HG03558 (cell line): ENCODE results near the gene RPAP3.
A peak's percentile ranks its signal among the peaks of the same experiment; 100 is the strongest.

Experiments
- ATAC-seq: cut with Tn5 transposase; IDR thresholded peaks from one replicate; pipeline ENCODE4 v1.9.1; 2021; ENCODE audit warnings: moderate number of reproducible peaks; ENCODE audit not compliant: unreplicated experiment; ENCODE audit errors: extremely low read depth

The RPAP3 gene

DNA sequence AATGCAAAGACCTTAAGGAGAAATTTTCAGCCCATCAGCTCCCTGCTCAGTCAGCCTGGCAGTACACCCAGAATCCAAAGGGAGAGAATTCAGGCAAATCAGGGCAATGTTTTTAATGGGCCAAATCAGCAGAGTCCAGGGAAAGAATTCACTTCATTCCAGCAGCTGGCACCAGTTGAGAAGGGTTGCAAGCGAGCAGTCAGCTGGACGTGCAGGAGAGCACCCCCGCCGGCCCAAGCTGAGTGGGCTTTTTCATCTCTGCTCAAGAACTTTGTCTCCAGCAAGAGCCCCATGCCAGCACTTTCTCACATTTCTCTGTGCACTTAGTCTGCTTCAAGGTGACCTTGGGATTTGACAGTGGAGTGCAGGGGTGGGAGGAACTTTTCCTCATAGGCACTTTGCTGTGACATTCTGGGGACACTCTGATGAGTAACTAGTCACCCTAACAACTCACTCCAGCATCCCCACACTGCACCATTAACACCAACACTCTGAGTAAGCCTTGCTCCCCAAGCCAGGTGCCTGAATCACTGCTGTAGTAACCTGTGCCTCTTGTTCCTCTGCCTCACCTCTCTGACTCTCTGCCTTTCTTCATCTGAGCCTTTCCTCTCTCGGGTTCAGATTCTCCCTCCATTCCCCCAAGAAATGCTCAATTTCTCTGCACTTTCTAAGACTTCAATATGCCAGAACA lies 17.3 kb upstream of the RPAP3 start:
- ATAC-seq: no peak

DNA sequence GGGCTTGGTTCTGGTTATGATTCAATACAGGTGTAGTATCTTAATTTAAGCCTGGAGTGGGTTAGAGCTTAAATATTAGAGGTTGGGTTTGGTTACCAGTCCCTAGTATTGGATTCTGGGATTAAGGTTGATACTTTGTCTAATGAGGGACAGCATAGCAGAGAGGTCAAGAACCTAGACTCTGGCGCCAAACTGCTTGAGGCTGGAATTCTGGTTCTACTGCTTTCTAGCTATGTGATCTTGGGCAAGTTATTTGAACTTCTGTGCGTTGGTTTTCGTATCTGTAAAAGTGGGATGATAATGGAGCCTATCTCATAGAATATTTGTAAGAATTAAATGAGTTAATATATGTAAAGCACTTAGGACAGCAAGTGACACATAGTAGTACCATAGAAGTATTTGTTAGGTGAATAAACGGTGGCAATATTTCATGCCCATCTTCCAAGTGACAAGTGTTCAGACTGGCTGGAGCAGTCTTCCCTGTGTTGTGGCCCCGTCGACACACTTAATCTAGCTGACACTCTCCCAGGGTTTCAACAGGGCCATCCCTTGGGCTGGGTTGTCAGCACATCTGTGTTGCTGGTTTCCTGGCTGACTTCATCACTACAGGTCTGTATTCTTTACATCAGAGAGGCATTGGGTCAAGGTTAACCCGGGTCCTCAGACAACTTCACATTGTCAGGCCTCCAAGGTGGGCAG lies 16.5 kb upstream of the RPAP3 start:
- no peak for ATAC-seq

DNA sequence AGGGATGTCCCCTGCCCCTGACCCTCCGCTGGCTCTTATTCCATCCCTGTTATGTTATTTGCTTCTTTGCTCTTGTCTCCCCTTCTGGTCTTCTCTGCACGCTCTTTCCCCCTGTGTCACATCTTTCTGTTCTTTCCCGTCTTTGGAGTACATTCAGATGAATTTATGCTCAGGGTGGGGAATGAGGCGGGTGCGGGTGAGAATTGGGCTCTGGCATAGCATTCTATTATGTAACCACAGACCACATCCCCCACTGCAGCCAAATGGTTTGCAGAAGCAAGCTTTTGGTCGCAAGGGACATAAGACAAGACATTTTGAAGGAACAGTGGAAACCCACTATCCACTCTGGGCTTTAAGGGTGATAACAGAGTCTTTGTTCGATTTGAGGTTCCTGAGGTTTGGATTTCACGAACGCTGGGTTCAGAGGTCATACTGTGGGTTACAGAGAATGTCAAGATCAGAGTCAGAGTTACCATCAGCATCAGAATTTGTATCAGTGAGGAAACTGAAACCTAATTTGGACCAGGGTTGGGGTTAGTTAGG lies 15.7 kb upstream of the RPAP3 start:
- ATAC-seq: no peak

DNA sequence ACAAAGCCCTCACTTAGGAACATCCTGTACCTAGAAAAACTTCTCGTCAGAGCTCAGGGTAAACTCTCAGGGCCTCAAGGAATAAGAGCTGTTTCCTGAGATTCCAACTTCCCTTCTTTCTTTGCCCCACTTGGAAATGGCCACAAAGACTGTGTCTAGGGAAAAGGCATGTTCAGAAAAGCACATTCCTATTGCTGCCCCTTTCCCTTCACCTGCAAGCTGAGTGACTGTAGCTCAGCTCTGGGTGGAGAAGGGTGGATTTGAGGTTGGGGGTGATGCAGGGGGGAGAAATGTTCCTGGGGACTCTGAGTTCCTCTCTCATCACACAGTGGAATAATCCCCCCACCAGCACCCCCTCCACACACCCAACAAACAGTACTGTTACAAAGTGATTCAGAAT lies 12.7 kb upstream of the RPAP3 start:
- no peak for ATAC-seq

DNA sequence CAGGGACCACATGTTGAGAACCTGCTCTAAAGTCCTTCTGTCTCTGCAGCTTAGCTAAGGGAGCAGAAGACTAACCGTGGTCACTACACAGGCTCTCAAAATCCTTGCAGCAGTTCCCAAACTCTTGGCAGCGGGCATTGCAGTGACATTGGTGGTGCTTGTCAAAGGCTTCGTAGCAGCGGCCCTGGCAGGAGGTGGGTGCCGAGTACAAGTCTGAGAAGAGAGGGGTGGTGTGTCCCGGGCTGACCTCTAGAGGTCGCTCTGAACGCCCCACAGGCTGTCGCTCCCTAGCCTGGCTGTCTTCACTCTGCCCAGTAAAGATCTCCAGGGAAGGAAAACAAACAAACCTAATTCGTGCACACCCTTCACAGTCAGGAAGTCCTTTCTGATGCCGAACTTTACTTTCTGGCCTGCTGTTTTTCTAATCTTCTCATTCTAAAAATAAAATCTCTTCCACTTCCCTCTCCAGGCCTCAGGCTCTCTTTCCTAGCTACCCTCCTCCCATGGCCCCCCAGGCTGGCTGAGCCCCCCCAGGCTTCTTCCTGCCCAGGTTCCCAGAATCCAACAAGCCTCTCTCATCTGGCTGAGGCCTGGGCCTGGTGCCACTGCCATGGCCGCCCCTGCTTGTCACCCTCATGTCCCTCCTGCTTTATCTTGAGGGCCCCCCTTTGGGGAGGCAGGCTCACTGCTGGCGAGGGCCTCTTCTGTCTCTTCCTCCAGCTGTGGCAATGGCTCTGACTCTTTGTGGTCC lies 11.8 kb upstream of the RPAP3 start:
- no peak for ATAC-seq

DNA sequence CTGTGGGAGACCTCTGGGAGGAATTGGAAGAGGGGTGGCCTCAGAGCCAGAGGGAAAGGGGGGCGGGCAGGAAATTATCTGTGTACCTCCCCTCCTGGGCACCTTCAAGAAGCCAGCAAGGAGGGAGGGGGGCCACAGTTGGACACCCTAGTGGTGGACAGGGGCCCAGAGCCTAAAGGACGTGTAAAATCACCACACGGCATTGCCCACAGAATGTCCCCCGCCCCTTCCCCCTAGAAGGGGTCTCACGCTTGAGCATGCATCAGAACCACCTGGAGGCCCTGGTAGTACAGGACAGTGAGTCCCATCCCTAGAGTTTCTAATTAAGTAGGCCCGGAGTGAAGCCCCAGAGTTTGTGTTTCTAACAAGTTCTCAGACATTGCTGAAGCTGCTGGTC lies 11.2 kb upstream of the RPAP3 start:
- ATAC-seq: no peak

DNA sequence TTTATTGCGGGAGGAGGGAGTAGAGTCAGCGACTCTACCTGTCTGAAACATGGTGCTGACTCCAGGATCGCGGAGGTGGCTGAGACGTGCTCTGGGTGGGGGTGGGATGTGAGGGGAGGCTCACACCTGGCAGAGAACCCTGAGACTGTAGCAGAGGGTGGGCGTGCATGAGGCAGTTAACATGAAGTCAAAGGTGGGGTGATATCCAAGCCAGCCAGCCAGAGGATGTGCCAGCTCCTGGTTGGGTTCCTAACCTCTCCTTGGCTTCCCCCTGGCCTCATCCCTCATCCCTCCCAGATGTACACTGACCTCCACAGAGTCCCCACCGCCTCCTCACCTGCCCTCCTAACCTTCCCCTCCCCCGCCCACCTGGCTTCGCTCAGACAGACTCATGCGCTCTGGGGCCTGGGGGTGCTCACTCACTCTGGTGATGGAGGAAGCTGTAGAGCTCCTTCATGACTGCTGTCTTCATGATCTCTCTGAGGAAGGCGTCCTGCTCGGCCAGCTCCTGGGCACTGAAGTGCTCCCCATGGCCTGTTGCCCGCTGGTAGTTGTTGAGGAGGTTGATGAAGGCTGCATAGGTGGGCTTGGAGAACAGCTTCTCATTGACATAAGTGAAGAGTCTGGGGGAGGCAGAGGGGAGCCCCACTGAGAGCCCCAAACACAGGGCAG lies 10.2 kb upstream of the RPAP3 start:
- no peak for ATAC-seq

DNA sequence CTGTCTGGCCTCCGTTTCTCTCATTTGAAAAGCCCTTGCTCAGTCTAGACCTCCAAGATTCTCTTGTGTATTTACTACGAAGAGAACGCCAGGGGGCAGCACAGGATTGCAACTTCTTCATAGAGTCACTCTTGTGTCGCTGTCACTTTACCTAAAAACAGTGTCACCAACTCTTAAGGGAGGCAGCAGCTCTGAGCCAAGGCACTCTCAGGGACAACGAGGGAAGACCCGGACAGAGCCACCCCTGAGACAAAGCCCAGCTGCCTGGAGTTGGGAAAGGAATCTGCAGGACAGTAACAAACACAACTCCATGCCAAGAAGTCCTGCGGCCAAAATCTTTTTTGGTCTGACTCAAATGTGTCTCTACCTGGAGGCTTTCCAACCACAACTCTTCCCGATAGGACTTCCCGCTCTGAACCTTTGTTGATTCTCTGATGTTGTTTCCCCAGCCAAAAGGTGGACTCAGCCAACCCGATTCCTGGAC lies 9.6 kb upstream of the RPAP3 start:
- ATAC-seq: peak; percentile 52

DNA sequence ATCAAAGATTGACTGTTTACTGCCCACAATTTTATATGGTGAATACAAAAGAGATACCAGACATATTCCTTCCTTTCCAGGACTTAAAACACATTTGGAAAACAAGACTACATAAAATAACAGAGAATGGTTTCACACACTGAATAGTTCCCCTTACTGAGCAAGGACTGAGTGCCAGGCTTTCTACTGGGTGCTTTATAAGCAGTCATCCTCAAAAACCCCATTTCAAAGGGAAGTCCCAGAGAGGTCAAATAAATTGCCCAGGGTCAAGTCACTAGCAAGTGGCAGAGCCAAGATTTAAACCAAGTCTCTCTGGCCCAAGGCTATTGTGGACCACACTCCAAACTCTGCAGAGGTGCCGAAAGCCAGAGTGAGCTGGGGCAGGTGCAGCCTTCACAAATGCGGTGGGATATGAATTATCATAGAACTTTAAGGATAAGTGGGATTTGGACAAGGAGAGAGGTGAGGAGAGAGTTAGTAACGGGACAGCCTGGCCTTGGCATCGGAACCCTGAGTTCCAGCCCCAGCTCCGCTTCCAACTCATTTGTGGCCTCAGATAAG lies 9.1 kb upstream of the RPAP3 start:
- ATAC-seq: no peak

DNA sequence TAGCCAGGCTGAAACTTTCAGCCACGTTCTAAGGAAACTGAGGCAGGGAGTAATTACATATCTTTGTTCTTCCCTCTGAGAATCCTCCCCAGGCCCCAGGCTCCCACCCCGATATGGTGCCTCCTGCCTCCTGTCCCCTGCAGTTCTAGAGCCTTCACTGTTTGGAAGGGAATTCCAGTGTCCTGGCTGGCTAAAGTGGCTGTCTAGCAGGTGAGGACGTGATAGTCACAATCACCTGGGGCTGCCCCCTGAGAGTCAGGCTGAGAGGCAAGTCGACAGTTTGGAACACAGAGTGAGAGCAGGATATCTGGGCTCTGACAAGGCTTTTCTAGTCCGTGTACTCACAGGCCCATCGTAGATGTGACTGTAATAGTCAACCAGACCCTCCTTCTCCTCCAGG lies 6.3 kb upstream of the RPAP3 start:
- no peak for ATAC-seq

DNA sequence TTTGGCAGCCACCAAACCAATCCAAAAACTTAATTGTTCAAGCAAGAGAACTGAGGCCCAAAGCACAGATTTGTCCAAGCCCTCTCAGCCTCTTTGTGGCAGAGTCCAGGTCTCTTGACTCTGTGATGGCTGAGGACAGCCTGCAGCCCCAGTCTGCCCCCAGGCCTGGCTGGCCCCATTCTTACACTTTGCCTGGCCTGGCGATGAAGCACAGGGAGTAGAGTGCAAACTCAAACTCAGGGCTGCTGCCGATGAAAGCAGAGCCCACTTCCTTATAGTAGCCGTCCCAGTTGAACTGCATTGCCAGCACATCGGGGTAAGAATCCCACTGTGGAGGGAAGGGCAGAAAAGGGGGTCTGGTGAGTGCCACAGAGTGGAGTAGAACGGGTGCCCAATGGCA lies 5.6 kb upstream of the RPAP3 start:
- ATAC-seq: no peak

DNA sequence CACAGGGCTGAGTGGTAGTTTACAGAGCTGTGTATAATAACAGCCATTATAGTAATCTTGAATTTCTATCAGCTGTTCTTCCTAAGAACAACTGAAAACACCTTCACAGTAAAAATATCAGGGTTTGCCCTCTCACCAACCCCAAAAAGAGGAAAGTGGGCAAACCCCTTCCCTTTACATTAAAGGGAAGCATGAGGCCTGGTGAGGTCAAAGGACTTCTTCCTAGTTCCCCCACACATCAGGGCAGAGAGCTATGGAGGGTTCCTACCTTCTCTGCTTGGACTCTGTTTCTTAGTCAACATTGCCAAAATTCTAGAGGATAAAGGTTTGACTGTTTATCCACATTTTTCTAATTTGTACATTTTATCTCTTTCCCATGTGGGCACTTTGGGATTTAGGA lies 4.4 kb upstream of the RPAP3 start:
- ATAC-seq: no peak

DNA sequence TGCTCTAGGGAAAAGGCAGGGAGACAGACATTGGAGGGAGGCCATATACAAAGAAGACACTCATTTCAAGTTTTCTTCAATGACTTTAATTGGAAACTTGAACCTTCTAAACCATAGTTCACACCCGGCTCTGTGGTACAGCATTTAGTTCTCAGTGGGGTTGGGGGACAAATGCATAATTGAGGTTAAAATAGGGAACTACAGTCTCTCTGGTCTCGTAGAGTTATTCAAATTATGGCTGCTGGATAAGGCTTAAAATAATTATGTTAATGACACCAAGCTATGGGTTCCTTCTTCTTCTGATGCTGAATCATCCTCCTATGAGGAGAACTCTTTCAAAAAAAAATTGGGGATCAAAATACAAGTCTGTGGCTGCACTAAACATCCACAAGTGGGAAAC lies 3.8 kb upstream of the RPAP3 start:
- no peak for ATAC-seq

DNA sequence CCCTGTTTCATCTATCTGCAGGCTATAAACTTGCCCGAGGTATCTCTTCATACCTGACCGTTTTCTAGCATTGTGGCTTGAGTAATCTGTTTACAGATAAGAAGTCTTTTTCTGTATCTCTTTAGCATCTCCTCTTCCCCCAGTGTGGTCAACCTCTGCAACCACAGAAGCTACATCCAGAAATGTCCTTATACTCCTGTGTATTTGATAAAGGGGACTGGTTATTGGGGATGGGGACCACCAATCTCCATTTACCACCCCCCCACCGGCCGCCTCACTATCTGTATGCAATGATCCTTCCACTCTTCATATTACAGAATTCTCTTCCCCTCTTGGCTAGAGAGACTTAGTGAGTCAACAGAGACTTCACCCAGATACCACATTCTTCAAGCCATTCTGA lies 3.4 kb upstream of the RPAP3 start:
- no peak for ATAC-seq

DNA sequence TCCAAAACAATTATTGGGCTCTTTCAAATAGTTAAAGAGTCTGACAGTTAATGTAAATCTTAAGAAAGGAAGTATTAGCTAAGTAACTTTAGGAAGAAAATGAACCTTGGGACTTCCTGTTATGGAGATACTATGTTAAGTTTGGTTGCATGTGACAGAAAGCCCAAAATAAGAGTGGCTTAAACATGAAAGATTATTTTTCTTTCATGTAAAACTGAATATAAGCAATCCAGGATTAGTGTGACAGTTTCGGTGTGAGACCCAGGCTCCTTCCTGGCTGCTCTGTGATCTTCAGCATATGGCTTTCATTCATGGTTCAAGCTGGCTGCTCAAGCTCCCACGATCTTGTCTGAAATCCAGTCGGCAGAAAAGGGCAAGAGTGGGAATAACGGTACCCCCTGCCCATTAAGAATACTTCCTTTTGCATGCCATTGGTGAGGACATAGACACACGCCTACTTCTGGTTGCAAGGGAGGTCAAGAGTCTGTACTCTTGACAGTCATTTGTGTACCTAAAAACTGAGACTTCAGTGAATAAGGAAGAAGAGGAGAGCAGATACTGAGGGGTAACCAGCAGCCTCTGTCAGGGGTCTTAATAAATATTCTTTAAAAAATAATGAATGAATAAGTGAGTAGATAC lies 2.2 kb upstream of the RPAP3 start:
- ATAC-seq: no peak

DNA sequence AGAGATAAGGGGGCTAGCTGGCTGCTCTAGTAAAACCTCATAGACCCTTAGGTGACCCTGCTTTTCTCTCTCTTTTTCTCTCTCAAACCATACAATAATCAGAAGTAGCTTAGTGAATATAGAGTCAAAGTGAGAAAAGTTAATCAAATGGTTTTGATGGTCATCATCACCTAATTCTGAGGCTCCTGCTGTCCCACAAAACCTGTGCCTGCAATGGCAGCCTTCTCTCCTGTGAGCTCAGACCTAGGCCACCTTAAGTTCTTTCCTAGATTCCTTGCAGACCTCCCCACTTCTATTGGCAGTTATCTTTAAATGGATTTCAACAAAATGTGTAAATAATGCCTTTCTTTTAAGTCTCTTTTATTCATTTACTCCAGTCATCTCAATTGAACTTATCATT lies 1.5 kb upstream of the RPAP3 start:
- ATAC-seq: no peak

DNA sequence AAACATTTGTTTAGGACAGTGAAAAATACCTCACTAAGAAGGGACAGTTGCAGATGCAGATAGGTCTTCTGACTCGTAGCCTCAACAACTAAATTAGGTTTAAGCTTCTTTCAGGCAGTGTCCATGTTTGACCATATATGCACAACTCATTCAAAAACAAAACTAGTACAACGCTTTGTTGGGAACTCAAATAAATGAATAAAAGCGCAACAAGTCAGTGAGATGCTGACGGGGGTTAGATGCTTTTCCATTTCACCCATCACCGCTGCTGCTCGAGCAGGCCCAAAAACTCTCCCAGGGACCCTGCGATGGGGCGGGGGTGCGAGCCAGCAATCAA lies 633 bp downstream of the RPAP3 start:
- no peak for ATAC-seq

DNA sequence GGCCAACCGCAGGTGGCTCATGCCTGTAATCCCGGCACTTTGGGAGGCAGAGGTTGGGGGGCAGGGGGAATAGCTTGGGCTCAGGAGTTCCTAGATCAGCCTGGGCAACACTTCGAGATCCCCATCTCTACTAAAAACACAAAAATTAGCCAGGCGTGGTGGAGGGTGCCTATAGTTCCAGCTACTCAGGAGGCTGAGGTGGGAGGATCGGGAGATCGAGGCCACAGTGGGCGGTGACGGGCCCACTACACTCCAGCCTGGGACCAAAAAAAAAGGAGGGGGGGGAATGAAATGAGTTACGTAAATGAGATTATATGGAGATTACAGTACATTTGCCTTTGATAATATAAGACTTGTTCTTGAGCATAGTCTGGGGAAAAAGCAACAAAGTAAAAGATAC lies 1.1 kb downstream of the RPAP3 start:
- no peak for ATAC-seq

DNA sequence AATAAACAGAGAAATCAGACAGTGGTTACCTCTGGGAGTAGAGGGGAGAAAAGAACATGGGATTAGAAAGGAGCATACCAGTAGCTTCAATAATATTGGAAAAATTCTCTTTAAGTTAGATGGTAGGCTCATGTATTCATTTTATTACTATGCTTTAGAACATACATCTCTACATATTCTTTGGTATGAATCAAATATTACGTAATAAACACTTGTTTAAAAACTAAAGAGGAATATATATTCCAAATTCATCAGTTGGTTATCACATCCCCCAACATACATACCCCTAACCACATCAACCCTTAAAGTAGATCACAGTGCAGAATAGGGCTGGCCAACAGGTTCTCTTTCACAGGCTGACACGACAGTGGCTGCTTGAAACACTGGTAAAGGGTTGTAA lies 5.6 kb downstream of the RPAP3 start:
- ATAC-seq: no peak

DNA sequence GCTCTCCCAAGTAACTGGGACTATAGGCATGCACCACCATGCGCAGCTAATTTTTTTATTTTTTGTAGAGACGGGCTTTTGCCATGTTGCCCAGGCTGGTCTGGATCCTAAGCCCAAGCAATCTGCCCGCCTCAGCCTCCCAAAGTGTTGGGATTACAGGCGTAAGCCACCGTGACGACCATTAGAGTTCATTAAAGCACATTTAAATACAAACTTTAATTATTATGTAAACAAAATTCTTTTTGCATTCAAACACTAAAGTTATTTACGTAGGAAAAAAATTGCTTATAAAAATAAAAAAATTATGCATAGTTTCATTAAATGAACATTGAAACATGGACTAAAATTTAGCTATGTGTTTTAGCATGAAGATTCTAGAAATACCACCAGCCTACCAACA lies 7.2 kb downstream of the RPAP3 start:
- no peak for ATAC-seq
